GM12872 (cell line): ENCODE measurements around the gene EPB41L3.

Experiments
- CTCF ChIP-seq: IDR thresholded peaks from 3 replicates; pipeline ENCODE4 v1.5.1; 2011; ENCODE audit warnings: low read depth, mild to moderate bottlenecking, low read length, moderate library complexity; ENCODE audit not compliant: insufficient read depth

Gene EPB41L3

GRCh38 chr18:5571666-5572065, 27.9 kb upstream of the EPB41L3 start:
- TF ChIP-seq CTCF = no peak

DNA sequence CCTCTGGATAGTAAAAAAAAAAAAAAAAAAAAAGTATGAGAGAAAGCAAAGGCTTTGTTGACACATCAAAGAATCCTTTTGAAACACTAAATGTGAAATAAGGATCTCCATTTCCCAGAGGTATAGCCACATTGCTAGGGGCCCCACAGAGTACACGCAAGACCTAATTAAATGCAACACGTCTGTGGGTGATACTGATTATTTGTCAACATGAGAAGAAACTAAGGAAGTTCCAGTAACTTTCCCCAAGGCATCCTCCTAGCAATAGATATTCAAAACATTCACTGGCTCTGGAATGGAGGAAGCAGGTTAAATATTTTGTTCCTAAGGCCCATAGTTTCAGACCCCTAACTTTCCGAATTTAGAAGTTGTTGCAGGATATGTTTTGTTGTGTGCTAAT, 24.6 kb upstream of the EPB41L3 start:
- TF ChIP-seq CTCF = no peak

DNA sequence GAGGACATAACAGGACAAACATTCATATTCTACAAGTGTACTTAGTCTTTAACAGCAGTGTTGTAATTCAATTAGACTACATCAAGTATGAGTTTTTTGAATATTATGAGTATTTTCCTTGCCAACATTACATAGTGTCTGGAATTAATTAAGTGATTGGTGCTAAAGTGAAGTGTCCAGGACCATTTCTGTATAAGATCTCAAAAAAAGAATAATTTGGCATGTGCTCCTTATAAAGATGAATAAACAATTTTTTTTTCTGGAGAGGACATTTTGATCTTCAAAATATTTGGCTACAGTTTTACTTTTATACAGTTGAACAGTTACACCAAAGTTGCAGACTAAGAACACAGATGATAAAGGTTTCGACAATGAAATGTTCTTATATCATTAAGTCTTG, 15.1 kb upstream of the EPB41L3 start:
- TF ChIP-seq CTCF = no peak

DNA sequence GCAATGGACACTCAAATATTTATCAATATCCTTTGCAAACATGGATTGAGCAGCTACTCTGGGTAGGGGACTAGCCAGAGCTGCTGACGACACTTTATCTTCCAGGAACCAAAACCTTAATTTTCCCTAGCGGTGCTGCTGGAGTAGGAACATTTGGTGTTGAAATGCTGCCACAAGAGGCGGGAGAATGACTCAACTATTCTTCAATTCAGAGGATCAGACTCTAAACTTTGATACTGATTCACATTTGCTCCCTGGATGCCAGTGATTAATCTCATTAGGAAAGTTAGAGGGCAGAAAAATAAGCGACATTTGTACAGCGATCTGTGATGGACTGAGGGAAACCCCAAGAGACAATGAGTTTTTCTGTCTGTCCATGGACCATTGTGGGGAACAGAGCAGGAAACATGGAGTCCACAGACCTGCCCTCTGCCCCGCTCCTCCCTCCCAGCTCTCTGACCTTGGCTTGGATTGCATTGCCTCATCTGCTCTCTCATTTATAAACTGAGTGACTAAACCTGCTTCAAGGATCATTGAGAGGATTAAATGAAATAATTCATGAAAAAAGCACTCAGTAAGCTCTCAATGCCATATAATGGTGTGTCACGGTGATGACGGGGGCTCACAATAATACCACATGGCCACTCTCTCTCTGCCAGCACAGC, 12.6 kb upstream of the EPB41L3 start:
- no peak for TF ChIP-seq CTCF

DNA sequence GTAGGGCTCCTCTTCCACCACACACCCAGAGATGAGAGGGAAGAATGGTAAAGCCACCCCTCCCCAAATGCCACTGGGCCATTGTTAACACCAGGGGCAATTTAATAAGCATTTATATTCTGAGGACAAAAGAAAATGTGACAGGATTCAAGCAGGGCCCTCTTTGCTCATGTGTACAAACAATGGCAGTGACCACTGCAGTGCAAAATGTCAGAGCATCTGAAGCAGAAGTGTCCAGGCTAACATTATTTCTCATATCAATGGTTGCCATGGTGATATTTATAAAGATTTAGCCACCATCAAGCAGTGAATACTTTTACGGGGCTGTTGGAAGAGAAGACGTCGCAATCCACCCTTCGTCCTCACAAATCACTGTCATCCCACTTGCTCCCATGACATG, 10.8 kb upstream of the EPB41L3 start:
- TF ChIP-seq CTCF = no peak

DNA sequence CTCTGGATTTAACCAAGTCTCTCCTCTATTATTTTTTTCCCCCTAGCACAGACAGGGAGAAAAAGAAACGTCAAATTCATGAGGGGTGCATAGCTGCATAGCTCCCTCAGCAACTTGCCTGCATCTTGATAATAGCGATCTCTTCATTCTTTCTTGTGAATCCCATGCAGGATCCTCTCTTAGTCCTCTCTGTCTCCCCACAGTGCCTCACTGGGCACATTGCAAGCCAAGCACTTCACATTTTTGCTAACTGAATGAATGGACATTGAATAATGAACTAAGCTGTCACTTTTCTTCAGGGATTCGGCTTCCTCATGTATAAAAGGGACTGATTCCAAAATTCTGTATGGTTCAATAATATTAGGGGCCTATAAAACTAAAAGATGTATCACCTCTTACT, 2.9 kb upstream of the EPB41L3 start:
- TF ChIP-seq CTCF = peak; percentile 19; the same call in 1 of the 3 replicates

DNA sequence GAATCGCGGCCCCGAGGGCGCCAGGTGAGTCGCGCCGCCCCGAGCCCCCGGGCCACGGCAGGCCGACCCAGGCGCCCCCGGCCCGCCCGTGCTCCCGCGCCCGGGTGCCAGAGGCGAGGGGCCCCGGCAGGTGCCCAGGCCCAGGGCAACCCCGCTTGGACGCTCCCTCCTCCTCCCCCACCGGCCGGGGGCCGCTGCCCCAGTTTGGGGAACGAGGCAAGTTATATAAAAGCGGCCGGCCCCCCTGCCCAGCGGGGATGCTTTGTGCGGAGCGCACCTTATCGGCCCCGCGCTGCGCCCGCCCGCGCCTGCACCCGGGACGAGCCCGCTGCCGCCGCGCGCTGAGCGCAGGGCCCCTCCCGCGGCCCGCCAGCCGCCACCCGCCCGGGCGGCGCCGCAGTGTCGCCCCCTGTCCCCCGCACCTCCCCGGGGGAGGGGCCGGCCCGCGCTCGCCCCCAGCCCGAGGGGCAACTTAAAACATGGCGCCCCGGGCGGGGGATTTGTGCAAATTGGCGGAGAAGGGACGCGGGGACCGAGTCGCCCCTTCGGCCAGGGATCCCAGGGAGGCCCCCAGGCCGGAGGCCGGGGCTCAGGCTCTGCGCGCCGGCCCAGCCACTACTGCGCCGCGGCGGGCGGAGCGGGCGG, 639 bp downstream of the EPB41L3 start:
- no peak for TF ChIP-seq CTCF
